ENCODE results near the gene BBX.
"Not testable (repeated sequence)": the region's sequence is repeated elsewhere in the genome, so short reads cannot be mapped to it uniquely, and the experiment has no call there.

GRCh38 chr3:107835001-107835400, 312.2 kb downstream of the BBX start:
- not testable (repeated sequence) for TF ChIP-seq CTCF, POLR2A, EP300 (IDR thresholded peaks at IDR 0.05)
